Testis (tissue), 3 donors: ENCODE results near the gene BBLN. TPM values are rescaled to one million over a fixed set of nuclear protein-coding genes. Genes with fewer than 3 reads are reported as not detected.

Experiments
- DNase-seq: peaks from one replicate; pipeline ENCODE4 v3.0.0-alpha.2; 2019
- H3K27ac ChIP-seq, 2 donors: fragments of 200-600 bp; sonication (generic); one replicate each; pipeline ENCODE4 v1.5.1; 2019
- H3K27me3 ChIP-seq: fragments of 200-600 bp; sonication (generic); one replicate; pipeline ENCODE4 v1.5.1; 2019
- H3K36me3 ChIP-seq: fragments of 200-600 bp; sonication (generic); one replicate; pipeline ENCODE4 v1.5.1; 2017; ENCODE audit warnings: low read depth; ENCODE audit errors: missing control alignments
- H3K4me1 ChIP-seq: fragments of 200-600 bp; sonication (generic); one replicate; pipeline ENCODE4 v1.5.1; 2019
- H3K4me3 ChIP-seq, 2 donors: fragments of 200-600 bp; sonication (generic); one replicate each; pipeline ENCODE4 v1.5.1; 2017 to 2019
- H3K9me3 ChIP-seq: fragments of 200-600 bp; sonication (generic); one replicate; pipeline ENCODE4 v1.5.1; 2017
- POLR2A ChIP-seq: fragments of 450-650 bp; IDR thresholded peaks from one replicate; pipeline ENCODE4 v1.6.1; 2017; ENCODE audit warnings: antibody characterized with exemption, mild to moderate bottlenecking, moderate library complexity
- WGBS, 2 donors: methylation state at CpG; one replicate each; pipeline ENCODE4 v1.1.5; 2018; 5-methylcytosine and 5-hydroxymethylcytosine counted together
- intact Hi-C: fragments of 100-400 bp; cut with DNase I; formaldehyde crosslinking; loops from one replicate; pipeline ENCODE4 v1.15.1; 2023; ENCODE audit warnings: low total_unique reads
- polyA plus RNA-seq: library from polyadenylated mRNA; stranded (reverse); fragments of 350-450 nt; fragmentation: Illumina TruSeq; extraction: RNeasy Lipid Tissue Mini Kit (QIAGEN cat#74804); gene quantifications from one replicate; pipeline ENCODE4 v1.2.3, GENCODE V29; 2014; ENCODE audit warnings: low read depth, low replicate concordance; ENCODE audit not compliant: insufficient read depth
- total RNA-seq, 2 donors: library from RNA; depleted of rRNA; stranded (reverse); fragments of >200 nt; gene quantifications; one replicate each; pipeline ENCODE4 v1.2.3, GENCODE V29; 2016
- TF ChIP-seq, protein P1 (sequence below), 3 experiments: fragments of 450-650 bp in 2 of 3; fragments of 200-600 bp in 1 of 3; sonication (generic) in 1 of 3; IDR thresholded peaks; one replicate each; pipeline ENCODE4 v1.5.1; 2016 to 2019; ENCODE audit warnings: antibody characterized with exemption in 3 of 3, mild to moderate bottlenecking in 2 of 3, moderate library complexity in 1 of 3

The BBLN gene
- total and polyA plus RNA-seq, 3 donors from 2014 or later = 56.9 to 225 (median 219) TPM

GRCh38 chr9:128149951-128150593 is 10.0 kb upstream of the BBLN start:
- no peaks in the 10 kb centered on the region for H3K9me3 ChIP-seq
- WGBS, 2 donors = 83% methylated on average over 11 of the region's 11 CpGs
- H3K27ac ChIP-seq = no peak overlapping the region
- intact Hi-C loops = no loop called here
- no peak for TF ChIP-seq POLR2A
- TF ChIP-seq, protein P1, sequence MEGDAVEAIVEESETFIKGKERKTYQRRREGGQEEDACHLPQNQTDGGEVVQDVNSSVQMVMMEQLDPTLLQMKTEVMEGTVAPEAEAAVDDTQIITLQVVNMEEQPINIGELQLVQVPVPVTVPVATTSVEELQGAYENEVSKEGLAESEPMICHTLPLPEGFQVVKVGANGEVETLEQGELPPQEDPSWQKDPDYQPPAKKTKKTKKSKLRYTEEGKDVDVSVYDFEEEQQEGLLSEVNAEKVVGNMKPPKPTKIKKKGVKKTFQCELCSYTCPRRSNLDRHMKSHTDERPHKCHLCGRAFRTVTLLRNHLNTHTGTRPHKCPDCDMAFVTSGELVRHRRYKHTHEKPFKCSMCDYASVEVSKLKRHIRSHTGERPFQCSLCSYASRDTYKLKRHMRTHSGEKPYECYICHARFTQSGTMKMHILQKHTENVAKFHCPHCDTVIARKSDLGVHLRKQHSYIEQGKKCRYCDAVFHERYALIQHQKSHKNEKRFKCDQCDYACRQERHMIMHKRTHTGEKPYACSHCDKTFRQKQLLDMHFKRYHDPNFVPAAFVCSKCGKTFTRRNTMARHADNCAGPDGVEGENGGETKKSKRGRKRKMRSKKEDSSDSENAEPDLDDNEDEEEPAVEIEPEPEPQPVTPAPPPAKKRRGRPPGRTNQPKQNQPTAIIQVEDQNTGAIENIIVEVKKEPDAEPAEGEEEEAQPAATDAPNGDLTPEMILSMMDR (IDR thresholded peaks at IDR 0.05) = no peak
- H3K4me3 ChIP-seq = no peak overlapping the region
- no peaks in the 10 kb centered on the region for H3K36me3 ChIP-seq
- H3K4me1 ChIP-seq = no peaks in the 10 kb centered on the region
- no peak for DNase-seq
- H3K27me3 ChIP-seq = no peaks in the 10 kb centered on the region

- TF ChIP-seq, protein P1 (IDR thresholded peaks at IDR 0.05) = no peak
- no peak for TF ChIP-seq POLR2A
Observed at GRCh38 chr9:128150594-128151308, 9.3 kb upstream of the BBLN start.

GRCh38 chr9:128151309-128152132 is 8.5 kb upstream of the BBLN start:
- no peak for TF ChIP-seq POLR2A
- TF ChIP-seq, protein P1 (IDR thresholded peaks at IDR 0.05) = no peak
- 89 to 91% methylated on average over 18 of the region's 18 CpGs for WGBS, 2 donors
- Histone ChIP-seq H3K27ac (no peak overlapping the region), H3K4me1 (no peaks in the 10 kb centered on the region), H3K9me3 (no peaks in the 10 kb centered on the region), H3K4me3 (no peak overlapping the region), H3K27me3 (no peaks in the 10 kb centered on the region), H3K36me3 (no peaks in the 10 kb centered on the region)
- DNase-seq = no peak
- intact Hi-C loops = no loop called here

More at GRCh38 chr9:128150594-128151308, 9.3 kb upstream of the BBLN start:
- DNase-seq = no peak
- Histone ChIP-seq H3K4me1 (no peaks in the 10 kb centered on the region), H3K36me3 (no peaks in the 10 kb centered on the region), H3K27ac (no peak overlapping the region), H3K4me3 (no peak overlapping the region), H3K9me3 (no peaks in the 10 kb centered on the region), H3K27me3 (no peaks in the 10 kb centered on the region)
- 84 to 85% methylated on average over 14 to 19 of the region's 19 CpGs for WGBS, 2 donors
- intact Hi-C loops = no loop called here

GRCh38 chr9:128152133-128153059 is 7.7 kb upstream of the BBLN start:
- Histone ChIP-seq H3K4me3 (no peak overlapping the region), H3K27me3 (no peaks in the 10 kb centered on the region), H3K9me3 (no peaks in the 10 kb centered on the region), H3K36me3 (no peaks in the 10 kb centered on the region), H3K4me1 (no peaks in the 10 kb centered on the region), H3K27ac (no peak overlapping the region)
- TF ChIP-seq, protein P1 (IDR thresholded peaks at IDR 0.05) = no peak
- TF ChIP-seq POLR2A = no peak
- WGBS, 2 donors = 86 to 92% methylated on average over 12 to 13 of the region's 13 CpGs
- intact Hi-C loops = no loop called here
- no peak for DNase-seq
